Renal pelvis (tissue), 12 donors: Measurements from ENCODE around the gene ADGRE1. TPM values are rescaled to one million over a fixed set of nuclear protein-coding genes. Genes with fewer than 3 reads are reported as not detected.
A peak's percentile ranks its signal among the peaks of the same experiment; 100 is the strongest.
"Not testable (repeated sequence)": the region's sequence is repeated elsewhere in the genome, so short reads cannot be mapped to it uniquely, and the experiment has no call there.

Experiments used
- DNase-seq: peaks from one replicate; pipeline ENCODE4 v3.0.0-alpha.2; 2013
- long read RNA-seq, 16 experiments: transcript quantifications; one replicate each; lab custom pipeline, GENCODE V29; 2026
- polyA plus RNA-seq, 3 donors: library from polyadenylated mRNA; unstranded; fragments of 120-200 nt; gene quantifications; one replicate each; pipeline ENCODE4 v1.2.1, GENCODE V29; 2013; ENCODE audit not compliant: insufficient read length in 3 of 3

ADGRE1 gene
- polyA plus RNA-seq: under 1 TPM in 1 of 3 donors, not detected in 2; 0.16 TPM
- long read RNA-seq, donor 1: 0 reads
- long read RNA-seq, donor 2: 0 reads
- long read RNA-seq, donor 3: 0 reads
- long read RNA-seq, donor 4: 0 reads
- long read RNA-seq, donor 5: 0 reads
- long read RNA-seq, donor 6: 0 reads
- long read RNA-seq, donor 7: 0 reads
- long read RNA-seq, donor 8: 0 reads
- long read RNA-seq, donor 9: 0 reads
- long read RNA-seq, donor 10: 0 reads
- long read RNA-seq, donor 11: 0 reads
- long read RNA-seq, donor 12: 0 reads
- long read RNA-seq, donor 13: 0 reads
- long read RNA-seq, donor 14: 0 reads
- long read RNA-seq, donor 15: 0 reads
- long read RNA-seq, donor 16: 0 reads

- DNase-seq: no peak
Observed at GRCh38 chr19:6887316-6887715, at the start of gene ADGRE1. ADGRE1 (plus strand) TSS chr19:6887579; CDS start chr19:6887609, 30 bp downstream.

- DNase-seq: no peak
Observed at GRCh38 chr19:6838062-6838655, 49.2 kb upstream of the ADGRE1 start.

- DNase-seq: no peak
Observed at GRCh38 chr19:6842871-6843607, 44.3 kb upstream of the ADGRE1 start.

- DNase-seq: no peak
Observed at GRCh38 chr19:6847828-6848200, 39.6 kb upstream of the ADGRE1 start.

GRCh38 chr19:6848986-6849385 lies 38.4 kb upstream of the ADGRE1 start:
- DNase-seq: no peak

- peak; percentile 17 for DNase-seq
Observed at GRCh38 chr19:6849876-6850275, 37.5 kb upstream of the ADGRE1 start.

- no peak for DNase-seq
Observed at GRCh38 chr19:6851359-6851758, 36.0 kb upstream of the ADGRE1 start.

GRCh38 chr19:6852001-6852400 lies 35.4 kb upstream of the ADGRE1 start:
- DNase-seq: no peak

GRCh38 chr19:6853868-6854267 lies 33.5 kb upstream of the ADGRE1 start:
- DNase-seq: no peak

- DNase-seq: no peak
Observed at GRCh38 chr19:6854758-6855157, 32.6 kb upstream of the ADGRE1 start.

- no peak for DNase-seq
Observed at GRCh38 chr19:6856749-6857372, 30.5 kb upstream of the ADGRE1 start.

- DNase-seq: no peak
Observed at GRCh38 chr19:6861683-6862286, 25.6 kb upstream of the ADGRE1 start.

GRCh38 chr19:6862673-6863078 lies 24.7 kb upstream of the ADGRE1 start:
- DNase-seq: peak; percentile 70

- no peak for DNase-seq
Observed at GRCh38 chr19:6864325-6864940, 22.9 kb upstream of the ADGRE1 start.

- no peak for DNase-seq
Observed at GRCh38 chr19:6865849-6866248, 21.5 kb upstream of the ADGRE1 start.

- no peak for DNase-seq
Observed at GRCh38 chr19:6866741-6867151, 20.6 kb upstream of the ADGRE1 start.

- DNase-seq: no peak
Observed at GRCh38 chr19:6868351-6868750, 19.0 kb upstream of the ADGRE1 start.

- not testable (repeated sequence) for DNase-seq
Observed at GRCh38 chr19:6869151-6869882, 18.1 kb upstream of the ADGRE1 start.

- no peak for DNase-seq
Observed at GRCh38 chr19:6873708-6874431, 13.5 kb upstream of the ADGRE1 start.

GRCh38 chr19:6875218-6875617 lies 12.2 kb upstream of the ADGRE1 start:
- DNase-seq: no peak
